Activated B cell treated with CpG ODN at 0.5 μM for 24 hours (primary cell): ENCODE measurements around the gene SRCAP. TPM values are rescaled to one million over a fixed set of nuclear protein-coding genes. Genes with fewer than 3 reads are reported as not detected.

ENCODE experiments used
- ATAC-seq: fragments of 200-7000 bp; cut with Tn5 transposase; one replicate; pipeline ENCODE4 v1.10.0; 2021; ENCODE audit warnings: low read depth, mild to moderate bottlenecking, moderate library complexity
- CTCF ChIA-PET: fragments of 350-600 bp; sonication (Branson Sonifier 250); formaldehyde crosslinking; loops from one replicate; lab custom pipeline; 2021; ENCODE audit warnings: antibody characterized with exemption; lab: Charles Lee
- POLR2A ChIA-PET: fragments of 350-600 bp; sonication (Branson Sonifier 250); formaldehyde crosslinking; loops from one replicate; lab custom pipeline; 2021; ENCODE audit warnings: antibody characterized with exemption; lab: Charles Lee
- DNase-seq: peaks from one replicate; pipeline ENCODE4 v3.0.0; 2022
- H3K27ac Mint-ChIP-seq: one replicate; pipeline ENCODE4 v1.8.0; 2020; ENCODE audit warnings: mixed read lengths
- H3K27me3 Mint-ChIP-seq: one replicate; pipeline ENCODE4 v1.8.0; 2021; ENCODE audit warnings: mixed read lengths
- H3K36me3 Mint-ChIP-seq: one replicate; pipeline ENCODE4 v1.8.0; 2021; ENCODE audit warnings: low read depth, mixed read lengths
- H3K4me1 Mint-ChIP-seq: one replicate; pipeline ENCODE4 v1.8.0; 2021; ENCODE audit warnings: mixed read lengths
- H3K4me3 Mint-ChIP-seq: one replicate; pipeline ENCODE4 v1.8.0; 2020; ENCODE audit warnings: mild to moderate bottlenecking, mixed read lengths
- H3K9me3 Mint-ChIP-seq: one replicate; pipeline ENCODE4 v1.8.0; 2020; ENCODE audit warnings: mixed read lengths
- intact Hi-C: fragments of 100-400 bp; cut with micrococcal nuclease; formaldehyde crosslinking; loops from one replicate; pipeline ENCODE4 v1.15.1; 2024
- total RNA-seq: library from RNA; stranded (reverse); gene quantifications from 2 replicates; pipeline ENCODE4 v1.2.3, GENCODE V29; 2022
- TF ChIP-seq, protein P1 (sequence below): fragments of 200-600 bp; IDR thresholded peaks from one replicate; pipeline ENCODE4 v1.8.0; 2022; ENCODE audit warnings: antibody characterized with exemption, mild to moderate bottlenecking

Gene SRCAP
- total RNA-seq, 1 donor from 2014 or later: 123 TPM

- H3K4me1 Mint-ChIP-seq: peaks cover 18% of the 10 kb centered on the region
- TF ChIP-seq, protein P1, sequence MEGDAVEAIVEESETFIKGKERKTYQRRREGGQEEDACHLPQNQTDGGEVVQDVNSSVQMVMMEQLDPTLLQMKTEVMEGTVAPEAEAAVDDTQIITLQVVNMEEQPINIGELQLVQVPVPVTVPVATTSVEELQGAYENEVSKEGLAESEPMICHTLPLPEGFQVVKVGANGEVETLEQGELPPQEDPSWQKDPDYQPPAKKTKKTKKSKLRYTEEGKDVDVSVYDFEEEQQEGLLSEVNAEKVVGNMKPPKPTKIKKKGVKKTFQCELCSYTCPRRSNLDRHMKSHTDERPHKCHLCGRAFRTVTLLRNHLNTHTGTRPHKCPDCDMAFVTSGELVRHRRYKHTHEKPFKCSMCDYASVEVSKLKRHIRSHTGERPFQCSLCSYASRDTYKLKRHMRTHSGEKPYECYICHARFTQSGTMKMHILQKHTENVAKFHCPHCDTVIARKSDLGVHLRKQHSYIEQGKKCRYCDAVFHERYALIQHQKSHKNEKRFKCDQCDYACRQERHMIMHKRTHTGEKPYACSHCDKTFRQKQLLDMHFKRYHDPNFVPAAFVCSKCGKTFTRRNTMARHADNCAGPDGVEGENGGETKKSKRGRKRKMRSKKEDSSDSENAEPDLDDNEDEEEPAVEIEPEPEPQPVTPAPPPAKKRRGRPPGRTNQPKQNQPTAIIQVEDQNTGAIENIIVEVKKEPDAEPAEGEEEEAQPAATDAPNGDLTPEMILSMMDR: no peak
- intact Hi-C loops: no loop called here
- CTCF ChIA-PET: no interaction called here
- ATAC-seq: no peak
- H3K27ac Mint-ChIP-seq: no peak overlapping the region
- no peak for DNase-seq
- H3K27me3 Mint-ChIP-seq: no peaks in the 10 kb centered on the region
- POLR2A ChIA-PET: interaction anchor here (0.7 to 2.2 kb wide), 2 partner anchors 22 to 75 kb away, joined by 9 to 11 read pairs; partner anchors contain the start of gene PHKG2
- H3K9me3 Mint-ChIP-seq: no peaks in the 10 kb centered on the region
- H3K36me3 Mint-ChIP-seq: peaks cover 89% of the 10 kb centered on the region
- H3K4me3 Mint-ChIP-seq: no peak overlapping the region
These were observed 26.4 kb downstream of the SRCAP start for GRCh38 chr16:30725418-30725792.

- Mint-ChIP-seq H3K9me3 (no peaks in the 10 kb centered on the region), H3K4me1 (peaks cover 18% of the 10 kb centered on the region), H3K36me3 (peaks cover 84% of the 10 kb centered on the region), H3K27me3 (no peaks in the 10 kb centered on the region), H3K27ac (no peak overlapping the region), H3K4me3 (no peak overlapping the region)
- POLR2A ChIA-PET: interaction anchor here (0.8 kb wide), 1 partner anchor 50 kb away, joined by 3 read pairs; no protein-coding TSS in a partner anchor
- intact Hi-C loops: no loop called here
- DNase-seq (no peak), ATAC-seq (no peak)
- TF ChIP-seq, protein P1: no peak
- CTCF ChIA-PET: no interaction called here
These were observed 29.4 kb downstream of the SRCAP start for GRCh38 chr16:30728321-30728720.

- Mint-ChIP-seq H3K4me1 (peaks cover 18% of the 10 kb centered on the region), H3K27ac (no peak overlapping the region), H3K4me3 (no peak overlapping the region), H3K36me3 (peaks cover 84% of the 10 kb centered on the region), H3K27me3 (no peaks in the 10 kb centered on the region), H3K9me3 (no peaks in the 10 kb centered on the region)
- intact Hi-C loops: no loop called here
- ChIA-PET CTCF (no interaction called here), POLR2A (interaction anchor here (0.8 kb wide), 1 partner anchor 51 kb away, joined by 3 read pairs; no protein-coding TSS in a partner anchor)
- DNase-seq (no peak), ATAC-seq (no peak)
- TF ChIP-seq, protein P1: no peak
These were observed 30.1 kb downstream of the SRCAP start for GRCh38 chr16:30728899-30729672.

GRCh38 chr16:30731411-30731810 lies 32.4 kb downstream of the SRCAP start:
- ATAC-seq (no peak), DNase-seq (no peak)
- intact Hi-C loops: no loop called here
- Mint-ChIP-seq H3K36me3 (peaks cover 82% of the 10 kb centered on the region), H3K27me3 (no peaks in the 10 kb centered on the region), H3K4me1 (no peaks in the 10 kb centered on the region), H3K27ac (no peak overlapping the region), H3K4me3 (no peak overlapping the region), H3K9me3 (no peaks in the 10 kb centered on the region)
- CTCF ChIA-PET: no interaction called here
- POLR2A ChIA-PET: interaction anchor here (1.1 kb wide), 1 partner anchor 10 kb away, joined by 4 read pairs; no protein-coding TSS in a partner anchor
- TF ChIP-seq, protein P1: no peak

GRCh38 chr16:30736995-30737793 lies 38.2 kb downstream of the SRCAP start:
- CTCF ChIA-PET: no interaction called here
- H3K36me3 Mint-ChIP-seq: peaks cover 82% of the 10 kb centered on the region
- intact Hi-C loops: no loop called here
- H3K4me3 Mint-ChIP-seq: no peak overlapping the region
- H3K27ac Mint-ChIP-seq: no peak overlapping the region
- TF ChIP-seq, protein P1: no peak
- H3K9me3 Mint-ChIP-seq: no peaks in the 10 kb centered on the region
- H3K27me3 Mint-ChIP-seq: no peaks in the 10 kb centered on the region
- no peaks in the 10 kb centered on the region for H3K4me1 Mint-ChIP-seq
- POLR2A ChIA-PET: no interaction called here
- DNase-seq: no peak
- ATAC-seq: no peak
